Measurements from ENCODE around the gene SUDS3. TPM values are rescaled to one million over a fixed set of nuclear protein-coding genes. Genes with fewer than 3 reads are reported as not detected.

Gene SUDS3
- total RNA-seq, 1 experiment from 2014 or later = 50.5 TPM

DNA sequence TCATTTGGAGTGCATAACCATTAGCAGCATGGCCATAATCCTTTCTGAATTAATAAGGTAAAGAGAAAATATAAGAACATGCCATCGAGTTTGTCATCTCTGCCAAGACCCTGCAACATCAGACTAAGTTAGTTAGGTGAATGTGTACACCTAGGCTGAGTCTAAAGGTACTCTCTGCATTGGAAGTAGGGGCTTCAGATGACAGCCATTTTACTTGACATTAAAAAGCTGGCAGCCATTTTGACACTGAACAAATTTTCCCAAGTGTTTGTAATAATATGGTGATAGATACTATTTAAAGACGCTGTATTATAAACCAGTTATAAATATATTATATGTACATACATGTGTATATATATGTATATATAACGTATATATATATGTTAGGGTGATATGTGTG is 79.0 kb downstream of the SUDS3 start:
- no CpG with 5 or more reads among the region's 3 CpGs for WGBS (ENCODE audit: extremely low coverage, insufficient read length, low lambda C conversion rate)
- Mint-ChIP-seq H3K27me3 (ENCODE audit: low read depth) (no peaks in the 10 kb centered on the region), H3K36me3 (ENCODE audit: insufficient read depth in 1 of 3, low read depth in 3 of 3) (peaks cover 0 to 16% (median 7%) of the 10 kb centered on the region in 3 experiments; a peak in 5 of 7 replicates), H3K4me1 (no peaks in the 10 kb centered on the region), H3K27ac (no peak overlapping the region), H3K4me3 (no peak overlapping the region), H3K9me3 (peaks cover 16 to 21% of the 10 kb centered on the region in 2 experiments)
- no peaks in the 10 kb centered on the region for H3K4me1 ChIP-seq (ENCODE audit: insufficient read depth, low read length)
- H4K8ac ChIP-seq (replicated peaks; ENCODE audit: insufficient read length, low read depth, low read length) = no peak overlapping the region
- H3K4me2 ChIP-seq (ENCODE audit: insufficient read depth, insufficient read length, low read length) = no peak overlapping the region
- H2BK120ac ChIP-seq (ENCODE audit: low read depth, low read length, poor library complexity, severe bottlenecking) = no peak overlapping the region
- H3K18ac ChIP-seq (ENCODE audit: insufficient read length, low read depth, low read length) = no peak overlapping the region
- no peak overlapping the region for H2BK5ac ChIP-seq (ENCODE audit: insufficient read length, low read length)
- H2BK15ac ChIP-seq (ENCODE audit: low read depth, low read length) = no peak overlapping the region
- H3K14ac ChIP-seq (ENCODE audit: insufficient read depth, low read length) = no peak overlapping the region
- no peak for DNase-seq
- H3K79me2 ChIP-seq (ENCODE audit: insufficient read depth, low read length) = no peaks in the 10 kb centered on the region
- H3K9ac ChIP-seq (ENCODE audit: extremely low read depth, insufficient read length, low read length) = no peak overlapping the region
- H3T11ph ChIP-seq (ENCODE audit: low read length) = no peak overlapping the region
- no peak overlapping the region for H2AFZ ChIP-seq (ENCODE audit: low read length)
- H3K4ac ChIP-seq (ENCODE audit: low read depth, low read length) = no peak overlapping the region
- H4K5ac ChIP-seq (ENCODE audit: insufficient read length, low read depth, low read length) = no peak overlapping the region
- no peak overlapping the region for H3K23ac ChIP-seq (ENCODE audit: insufficient read length, low read depth, low read length)
- H3K79me1 ChIP-seq (ENCODE audit: insufficient read depth, low read depth, low read length, poor library complexity, severe bottlenecking) = no peaks in the 10 kb centered on the region
- no peak overlapping the region for H2BK12ac ChIP-seq (ENCODE audit: insufficient read length, low read depth, low read length)
- H2AK5ac ChIP-seq (ENCODE audit: insufficient read length, low read length) = no peak overlapping the region
- H4K91ac ChIP-seq (ENCODE audit: insufficient read length, low read depth, low read length) = no peak overlapping the region
- no peaks in the 10 kb centered on the region for H3K27me3 ChIP-seq (ENCODE audit: insufficient read depth, low read length)
- no peak overlapping the region for H2BK20ac ChIP-seq (ENCODE audit: low read depth, low read length, poor library complexity, severe bottlenecking)
- H4K20me1 ChIP-seq (ENCODE audit: control insufficient read depth, insufficient read depth, insufficient read length) = no peaks in the 10 kb centered on the region
- H3K27ac ChIP-seq (ENCODE audit: insufficient read length, low read depth, low read length) = no peak overlapping the region
- no peak overlapping the region for H3K56ac ChIP-seq (ENCODE audit: insufficient read length, low read depth, low read length)
- TF ChIP-seq, protein P1, sequence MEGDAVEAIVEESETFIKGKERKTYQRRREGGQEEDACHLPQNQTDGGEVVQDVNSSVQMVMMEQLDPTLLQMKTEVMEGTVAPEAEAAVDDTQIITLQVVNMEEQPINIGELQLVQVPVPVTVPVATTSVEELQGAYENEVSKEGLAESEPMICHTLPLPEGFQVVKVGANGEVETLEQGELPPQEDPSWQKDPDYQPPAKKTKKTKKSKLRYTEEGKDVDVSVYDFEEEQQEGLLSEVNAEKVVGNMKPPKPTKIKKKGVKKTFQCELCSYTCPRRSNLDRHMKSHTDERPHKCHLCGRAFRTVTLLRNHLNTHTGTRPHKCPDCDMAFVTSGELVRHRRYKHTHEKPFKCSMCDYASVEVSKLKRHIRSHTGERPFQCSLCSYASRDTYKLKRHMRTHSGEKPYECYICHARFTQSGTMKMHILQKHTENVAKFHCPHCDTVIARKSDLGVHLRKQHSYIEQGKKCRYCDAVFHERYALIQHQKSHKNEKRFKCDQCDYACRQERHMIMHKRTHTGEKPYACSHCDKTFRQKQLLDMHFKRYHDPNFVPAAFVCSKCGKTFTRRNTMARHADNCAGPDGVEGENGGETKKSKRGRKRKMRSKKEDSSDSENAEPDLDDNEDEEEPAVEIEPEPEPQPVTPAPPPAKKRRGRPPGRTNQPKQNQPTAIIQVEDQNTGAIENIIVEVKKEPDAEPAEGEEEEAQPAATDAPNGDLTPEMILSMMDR (conservative IDR thresholded peaks at IDR 0.05) = no peak
- H3K23me2 ChIP-seq (ENCODE audit: insufficient read length, low read depth, low read length, poor library complexity, severe bottlenecking) = no peaks in the 10 kb centered on the region
- H3K9me3 ChIP-seq (ENCODE audit: control insufficient read depth, low read depth, low read length) = peaks cover under 1% of the 10 kb centered on the region
